GDM1 (cell line): ENCODE measurements around the gene TNXB.
"Not testable (repeated sequence)": the region's sequence is repeated elsewhere in the genome, so short reads cannot be mapped to it uniquely, and the experiment has no call there.

Experiments
- DNase-seq: peaks from one replicate; lab custom pipeline; 2025; lab: John Stamatoyannopoulos, UW

The TNXB gene

GRCh38 chr6:32004393-32004792 is 104.7 kb downstream of the TNXB start:
- not testable (repeated sequence) for DNase-seq

GRCh38 chr6:32003301-32003700 is 105.8 kb downstream of the TNXB start:
- not testable (repeated sequence) for DNase-seq

GRCh38 chr6:32002546-32003268 is 106.4 kb downstream of the TNXB start:
- DNase-seq = not testable (repeated sequence)

- not testable (repeated sequence) for DNase-seq
Measured at GRCh38 chr6:31996385-31996784, 112.8 kb downstream of the TNXB start.

- DNase-seq = not testable (repeated sequence)
Measured at GRCh38 chr6:31994421-31994820, 114.7 kb downstream of the TNXB start.
